GM12873 (cell line): ENCODE results near the gene ITPR3.
A peak's percentile ranks its signal among the peaks of the same experiment; 100 is the strongest.

ENCODE experiments used
- TF ChIP-seq, protein P1 (sequence below): IDR thresholded peaks from 2 replicates; pipeline ENCODE4 v1.5.1; 2012; ENCODE audit warnings: low read depth, mild to moderate bottlenecking, moderate library complexity, low read length, control low read depth; ENCODE audit not compliant: insufficient read depth; ENCODE audit errors: missing control alignments

ITPR3 gene

DNA sequence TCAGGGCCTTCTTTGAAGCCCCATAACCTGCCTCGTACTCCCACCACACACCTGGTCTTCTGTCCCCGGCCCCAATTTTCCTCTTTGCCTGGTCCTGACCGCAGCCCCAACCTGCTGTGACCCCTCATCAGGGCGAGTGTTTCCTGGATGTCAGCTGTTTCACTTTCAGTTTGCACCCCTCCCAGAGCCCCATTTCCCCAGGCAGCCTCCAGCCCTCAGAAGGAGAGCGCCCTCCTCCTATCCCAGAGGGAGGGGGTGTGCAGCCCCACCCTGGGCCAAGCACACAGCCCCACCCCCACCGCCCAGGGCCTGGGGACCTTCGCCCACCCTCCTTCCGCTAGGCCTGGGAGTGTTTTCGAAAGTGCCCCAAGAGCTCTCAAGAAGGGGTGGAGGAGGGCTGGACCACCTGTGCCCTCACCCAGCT is 42.5 kb upstream of the ITPR3 start:
- TF ChIP-seq, protein P1, sequence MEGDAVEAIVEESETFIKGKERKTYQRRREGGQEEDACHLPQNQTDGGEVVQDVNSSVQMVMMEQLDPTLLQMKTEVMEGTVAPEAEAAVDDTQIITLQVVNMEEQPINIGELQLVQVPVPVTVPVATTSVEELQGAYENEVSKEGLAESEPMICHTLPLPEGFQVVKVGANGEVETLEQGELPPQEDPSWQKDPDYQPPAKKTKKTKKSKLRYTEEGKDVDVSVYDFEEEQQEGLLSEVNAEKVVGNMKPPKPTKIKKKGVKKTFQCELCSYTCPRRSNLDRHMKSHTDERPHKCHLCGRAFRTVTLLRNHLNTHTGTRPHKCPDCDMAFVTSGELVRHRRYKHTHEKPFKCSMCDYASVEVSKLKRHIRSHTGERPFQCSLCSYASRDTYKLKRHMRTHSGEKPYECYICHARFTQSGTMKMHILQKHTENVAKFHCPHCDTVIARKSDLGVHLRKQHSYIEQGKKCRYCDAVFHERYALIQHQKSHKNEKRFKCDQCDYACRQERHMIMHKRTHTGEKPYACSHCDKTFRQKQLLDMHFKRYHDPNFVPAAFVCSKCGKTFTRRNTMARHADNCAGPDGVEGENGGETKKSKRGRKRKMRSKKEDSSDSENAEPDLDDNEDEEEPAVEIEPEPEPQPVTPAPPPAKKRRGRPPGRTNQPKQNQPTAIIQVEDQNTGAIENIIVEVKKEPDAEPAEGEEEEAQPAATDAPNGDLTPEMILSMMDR: no peak

DNA sequence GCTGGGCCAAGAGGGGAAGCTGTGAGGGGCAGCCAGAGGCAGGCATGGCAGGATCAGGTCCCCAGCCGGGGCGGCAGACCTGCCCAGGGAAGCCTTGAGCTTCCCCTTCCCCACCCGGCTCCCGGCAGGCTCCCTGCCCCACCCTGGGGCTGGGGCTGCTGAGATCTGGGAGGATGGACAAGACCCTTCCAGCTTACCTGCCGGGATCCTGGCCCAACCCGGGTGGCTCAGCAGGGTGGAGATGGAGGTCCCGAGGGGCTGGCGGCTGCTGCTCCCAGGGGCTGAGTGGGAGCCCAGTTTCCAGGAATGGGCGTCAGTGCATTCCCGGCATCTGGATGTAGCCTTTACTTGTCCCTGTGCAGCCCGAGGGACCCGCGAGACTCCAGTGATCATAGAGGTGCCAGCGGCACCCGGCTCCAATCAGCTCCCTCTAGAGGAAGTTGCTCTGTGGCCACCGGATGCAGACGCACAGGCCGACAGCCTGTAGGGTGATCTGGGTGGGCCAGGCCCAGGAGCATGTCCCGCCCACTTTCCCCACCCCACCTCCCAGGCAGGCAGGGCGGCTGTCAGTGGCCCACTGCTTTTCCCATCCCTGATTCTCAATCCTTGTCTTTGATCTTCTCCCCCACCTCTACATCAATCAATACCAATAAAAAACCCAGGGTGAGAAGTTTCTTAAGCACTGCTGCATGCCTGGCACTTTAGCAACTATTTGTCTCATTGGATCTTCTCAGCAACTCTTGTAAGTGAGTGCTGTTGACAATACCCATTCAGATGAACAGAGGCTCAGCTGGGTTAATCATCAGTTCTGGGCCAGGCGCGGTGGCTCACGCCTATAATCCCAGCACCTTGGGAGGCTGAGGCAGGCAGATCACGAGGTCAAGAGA is 41.1 kb upstream of the ITPR3 start, which contains the start of gene BAK1:
Gene BAK1, minus strand, starts transcription at position 449 of the 887 bp plus-strand sequence. CDS start 2,672 bp downstream, outside the sequence.
- TF ChIP-seq, protein P1: peak; percentile 58

- TF ChIP-seq, protein P1: no peak
Observed at GRCh38 chr6:33581186-33581585, 39.9 kb upstream of the ITPR3 start.

GRCh38 chr6:33583591-33584155 is 37.4 kb upstream of the ITPR3 start:
- TF ChIP-seq, protein P1: peak; percentile 49

DNA sequence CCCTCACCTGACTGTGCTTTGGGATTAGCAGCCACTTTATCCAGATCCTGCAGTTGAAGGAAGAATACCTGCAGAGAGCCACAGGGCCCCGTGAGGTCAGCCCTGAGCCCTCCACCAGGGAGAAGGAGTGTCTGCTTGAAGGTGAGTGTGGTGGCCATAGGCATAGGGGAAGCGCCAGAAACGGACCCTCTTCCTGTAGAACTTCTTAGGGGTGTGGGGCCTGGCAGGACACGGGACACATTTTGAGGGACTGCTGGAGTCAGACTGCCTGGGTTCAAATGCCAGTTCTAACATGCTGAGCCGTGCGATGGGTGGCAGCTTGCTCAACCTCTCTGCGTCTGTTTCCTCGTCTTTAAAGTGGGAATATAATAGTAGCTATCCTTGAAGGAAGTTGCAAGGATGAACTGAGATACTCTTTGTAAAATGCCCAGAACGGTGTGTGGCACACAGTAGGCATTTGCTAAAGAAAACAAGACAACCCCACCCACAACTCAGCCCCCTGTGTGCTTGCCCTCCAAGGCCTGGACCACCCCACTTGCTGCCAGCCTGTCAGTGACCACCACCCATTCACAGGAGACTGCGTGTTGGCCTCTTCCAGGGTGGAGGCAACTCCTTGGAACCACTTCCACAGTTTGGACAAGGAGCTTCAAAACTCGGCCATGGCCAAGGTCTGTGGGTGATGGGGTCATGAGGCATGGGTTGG is 36.3 kb upstream of the ITPR3 start:
- TF ChIP-seq, protein P1: no peak

DNA sequence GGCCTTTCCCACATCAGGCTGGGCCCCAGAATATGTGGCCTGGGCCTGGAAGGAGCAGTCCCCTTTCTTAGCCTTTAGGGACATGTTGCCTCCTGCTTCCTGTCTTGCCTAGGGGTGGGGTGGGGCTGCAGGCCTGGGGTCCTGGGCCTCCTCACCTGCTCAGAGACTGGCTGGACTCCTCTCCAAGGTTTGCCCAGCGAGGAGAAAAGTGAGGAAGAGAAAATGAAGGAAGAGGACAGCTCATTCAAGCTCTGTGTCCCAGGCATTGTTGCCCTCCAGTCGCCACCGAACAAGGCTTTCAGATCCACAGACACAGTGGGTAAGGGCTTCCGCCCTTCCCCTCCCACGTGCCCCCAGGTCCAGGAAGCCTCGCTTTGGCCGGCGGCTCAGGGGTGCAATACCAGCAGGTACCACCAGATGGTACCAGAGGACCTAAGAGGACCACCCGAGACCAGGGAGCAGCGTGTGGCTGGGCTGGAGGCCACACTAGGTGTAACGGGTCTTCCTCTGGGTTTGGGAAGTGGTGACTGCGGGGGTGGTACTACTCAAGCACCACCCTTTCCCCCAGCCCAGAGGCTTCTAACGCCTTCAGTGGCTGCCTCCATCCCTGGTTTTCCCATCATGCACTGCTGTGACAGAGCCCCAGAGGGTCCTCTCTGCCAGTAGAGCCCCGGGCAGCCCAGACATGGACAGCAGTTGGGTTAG is 35.6 kb upstream of the ITPR3 start:
- TF ChIP-seq, protein P1: peak; percentile 99
